A549 (cell line): ENCODE results near the gene SEPHS1. TPM values are rescaled to one million over a fixed set of nuclear protein-coding genes. Genes with fewer than 3 reads are reported as not detected.

Experiments
- ATAC-seq, 2 experiments: fragments of 200-7000 bp in 1 of 2; fragments of >200 bp in 1 of 2; cut with Nextera tagmentation in 1 of 2; cut with Tn5 transposase in 1 of 2; 3 replicates each; pipeline versions ENCODE4 v1.8.0 to v1.9.1; 2018 to 2020; ENCODE audit warnings: mild to moderate bottlenecking in 1 of 2, moderate library complexity in 1 of 2
- CTCF ChIA-PET: fragments of 300-600 bp; sonication (Branson Sonifier 250); formaldehyde crosslinking; extraction: SDS; loops from one replicate; lab custom pipeline; 2021; ENCODE audit warnings: antibody characterized with exemption, inconsistent platforms; lab: Yijun Ruan, JAX
- POLR2A ChIA-PET: fragments of 350-600 bp; formaldehyde crosslinking; extraction: SDS; loops from one replicate; lab custom pipeline; 2021; ENCODE audit warnings: antibody characterized with exemption, inconsistent platforms; lab: Yijun Ruan, JAX
- DNase-seq, 2 experiments: peaks; one replicate each; pipeline versions ENCODE4 v3.0.0 to v3.0.0-alpha.2; 2011 to 2016; ENCODE audit warnings: low read depth in 1 of 2, low spot score in 1 of 2
- FAIRE-seq: peaks from 2 replicates; lab custom pipeline; 2011; peaks lifted over from hg19 to GRCh38; lab: Jason Lieb, UNC
- H3K27ac ChIP-seq, 2 experiments: fragments of >200 bp; sonication (Bioruptor Twin); formaldehyde crosslinking; 3 replicates each; pipeline ENCODE4 v1.5.1; 2016 to 2017
- H3K4me1 ChIP-seq: fragments of >200 bp; sonication (Bioruptor Twin); formaldehyde crosslinking; 3 replicates; pipeline ENCODE4 v1.6.1; 2016
- H3K4me2 ChIP-seq: fragments of >200 bp; sonication (Bioruptor Twin); formaldehyde crosslinking; 3 replicates; pipeline ENCODE4 v1.6.1; 2016
- H3K4me3 ChIP-seq: fragments of >200 bp; sonication (Bioruptor Twin); formaldehyde crosslinking; 3 replicates; pipeline ENCODE4 v1.5.1; 2016
- H3K9me3 ChIP-seq: fragments of >200 bp; sonication (Bioruptor Twin); formaldehyde crosslinking; 3 replicates; pipeline ENCODE4 v1.6.1; 2016
- BHLHE40 ChIP-seq: IDR thresholded peaks from 2 replicates; pipeline ENCODE4 v1.6.1; 2012; ENCODE audit warnings: low read depth, low read length, inconsistent platforms
- CBX2 ChIP-seq: fragments of 200-600 bp; sonication (generic); IDR thresholded peaks from 2 replicates; pipeline ENCODE4 v1.6.1; 2016; ENCODE audit warnings: low read depth, mild to moderate bottlenecking, borderline replicate concordance
- CEBPB ChIP-seq, 2 experiments: fragments of >200 bp in 1 of 2; sonication (Bioruptor Twin) in 1 of 2; formaldehyde crosslinking in 1 of 2; IDR thresholded peaks; 2 replicates each; pipeline ENCODE4 v1.6.1; 2012 to 2016
- CHD4 ChIP-seq: fragments of 200-600 bp; sonication (generic); IDR thresholded peaks from 2 replicates; pipeline ENCODE4 v1.6.1; 2016; ENCODE audit warnings: antibody characterized with exemption, mild to moderate bottlenecking, borderline replicate concordance
- EHMT2 ChIP-seq: fragments of 200-600 bp; sonication (generic); IDR thresholded peaks from 2 replicates; pipeline ENCODE4 v1.6.1; 2016; ENCODE audit warnings: antibody characterized with exemption, low read depth, mild to moderate bottlenecking, moderate library complexity
- ESRRA ChIP-seq: fragments of 150-350 bp; IDR thresholded peaks from 2 replicates; pipeline ENCODE4 v1.6.1; 2014; ENCODE audit warnings: mild to moderate bottlenecking, low read length, borderline replicate concordance
- FOSB ChIP-seq: fragments of 250-450 bp; sonication (Bioruptor Pico); IDR thresholded peaks from 2 replicates; pipeline ENCODE4 v1.5.0; 2020; ENCODE audit warnings: mild to moderate bottlenecking, moderate library complexity
- FOXS1 ChIP-seq: fragments of 250-450 bp; sonication (Bioruptor Pico); IDR thresholded peaks from 2 replicates; pipeline ENCODE4 v1.5.0; 2020; ENCODE audit warnings: mild to moderate bottlenecking, moderate library complexity
- GATA3 ChIP-seq: IDR thresholded peaks from 2 replicates; pipeline ENCODE4 v1.6.1; 2012; ENCODE audit warnings: borderline replicate concordance
- HES2 ChIP-seq: fragments of >200 bp; sonication (Bioruptor Twin); formaldehyde crosslinking; IDR thresholded peaks from 2 replicates; pipeline ENCODE4 v1.6.1; 2016
- HEYL ChIP-seq: fragments of 250-450 bp; sonication (Bioruptor Pico); IDR thresholded peaks from 2 replicates; pipeline ENCODE4 v1.8.0; 2021; ENCODE audit warnings: mild to moderate bottlenecking, moderate library complexity
- JUN ChIP-seq, 2 experiments: fragments of >200 bp; sonication (Bioruptor Twin); formaldehyde crosslinking; IDR thresholded peaks; 2 replicates in 1 of 2; 3 replicates in 1 of 2; pipeline ENCODE4 v1.6.1; 2016 to 2017
- JUNB ChIP-seq: fragments of >200 bp; sonication (Bioruptor Twin); formaldehyde crosslinking; IDR thresholded peaks from 2 replicates; pipeline ENCODE4 v1.6.1; 2016
- KDM1A ChIP-seq: fragments of 200-600 bp; sonication (generic); IDR thresholded peaks from 2 replicates; pipeline ENCODE4 v1.6.1; 2016; ENCODE audit warnings: low read depth, mild to moderate bottlenecking
- MAFK ChIP-seq: fragments of 450-650 bp; IDR thresholded peaks from 2 replicates; pipeline ENCODE4 v1.6.1; 2014; ENCODE audit not compliant: partially characterized antibody
- MAZ ChIP-seq: fragments of 150-350 bp; IDR thresholded peaks from 2 replicates; pipeline ENCODE4 v1.6.1; 2014; ENCODE audit warnings: antibody characterized with exemption, low read depth, low read length, borderline replicate concordance
- MYC ChIP-seq: IDR thresholded peaks from 2 replicates; pipeline ENCODE4 v1.6.1; 2012; ENCODE audit warnings: mild to moderate bottlenecking, inconsistent platforms, low read length, improper control_type of control experiment, borderline replicate concordance
- NFE2L2 ChIP-seq: fragments of 150-350 bp; conservative IDR thresholded peaks from 2 replicates; pipeline ENCODE4 v1.6.1; 2014; ENCODE audit warnings: low read length
- RCOR1 ChIP-seq: fragments of 150-350 bp; IDR thresholded peaks from 2 replicates; pipeline ENCODE4 v1.6.1; 2014; ENCODE audit warnings: antibody characterized with exemption, low read length, low read depth
- RNF2 ChIP-seq: fragments of 200-600 bp; sonication (generic); IDR thresholded peaks from 2 replicates; pipeline ENCODE4 v1.6.1; 2016; ENCODE audit warnings: low read depth, mild to moderate bottlenecking, antibody characterized with exemption, moderate library complexity, borderline replicate concordance
- SREBF2 ChIP-seq: fragments of 450-650 bp; IDR thresholded peaks from 2 replicates; pipeline ENCODE4 v1.6.1; 2014; ENCODE audit warnings: mild to moderate bottlenecking, moderate library complexity
- TFCP2L1 ChIP-seq: fragments of 250-450 bp; sonication (Bioruptor Pico); IDR thresholded peaks from 2 replicates; pipeline ENCODE4 v1.5.0; 2021; ENCODE audit warnings: mild to moderate bottlenecking
- ZFP36 ChIP-seq: fragments of 450-650 bp; IDR thresholded peaks from 2 replicates; pipeline ENCODE4 v1.6.1; 2014; ENCODE audit warnings: borderline replicate concordance; ENCODE audit not compliant: partially characterized antibody
- WGBS: methylation state at CpG from one replicate; pipeline ENCODE4 v1.1.6; 2017; ENCODE audit errors: missing lambda C conversion rate; 5-methylcytosine and 5-hydroxymethylcytosine counted together
- polyA plus RNA-seq, 4 experiments: library from polyadenylated mRNA; depleted of rRNA in 3 of 4; stranded (reverse); fragments of >200 nt; fragmentation: RNase III in 1 of 4; extraction: RNeasy Plus Mini Kit Qiagen cat#74134 plus additional on column Dnase treatment in 1 of 4; gene quantifications; 2 replicates in 3 of 4; 3 replicates in 1 of 4; pipeline ENCODE4 v1.2.3, GENCODE V29; 2011 to 2017
- TF ChIP-seq, protein P1 (sequence below): IDR thresholded peaks from 2 replicates; pipeline ENCODE4 v1.6.1; 2012
- TF ChIP-seq, protein P2 (sequence below): fragments of 150-350 bp; IDR thresholded peaks from 2 replicates; pipeline ENCODE4 v1.6.1; 2014; ENCODE audit warnings: low read depth, mild to moderate bottlenecking, low read length

The SEPHS1 gene
- polyA plus RNA-seq, 2 of the 4 experiments (the other 2 are of a cell fraction) = 71.4 to 124 TPM

DNA sequence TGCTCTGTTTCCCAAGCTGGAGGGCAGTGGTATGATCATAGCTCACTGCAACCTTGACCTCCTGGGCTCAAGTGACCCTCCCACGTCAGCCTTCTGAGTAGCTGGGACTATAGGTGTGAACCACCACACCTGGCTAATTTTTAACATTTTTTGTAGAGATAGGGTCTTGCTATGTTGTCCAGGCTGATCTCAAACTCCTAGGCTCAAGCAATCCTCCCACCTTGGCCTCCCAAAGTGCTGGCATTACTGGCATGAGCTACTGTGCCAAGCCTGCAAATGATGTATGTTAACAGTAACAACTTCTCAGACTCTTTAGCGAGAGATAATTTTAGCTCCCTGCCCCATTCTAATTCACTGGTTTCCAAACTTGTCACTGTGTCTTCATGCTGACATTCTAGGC, 27.7 kb upstream of the SEPHS1 start (continued):
- TF ChIP-seq, protein P1, sequence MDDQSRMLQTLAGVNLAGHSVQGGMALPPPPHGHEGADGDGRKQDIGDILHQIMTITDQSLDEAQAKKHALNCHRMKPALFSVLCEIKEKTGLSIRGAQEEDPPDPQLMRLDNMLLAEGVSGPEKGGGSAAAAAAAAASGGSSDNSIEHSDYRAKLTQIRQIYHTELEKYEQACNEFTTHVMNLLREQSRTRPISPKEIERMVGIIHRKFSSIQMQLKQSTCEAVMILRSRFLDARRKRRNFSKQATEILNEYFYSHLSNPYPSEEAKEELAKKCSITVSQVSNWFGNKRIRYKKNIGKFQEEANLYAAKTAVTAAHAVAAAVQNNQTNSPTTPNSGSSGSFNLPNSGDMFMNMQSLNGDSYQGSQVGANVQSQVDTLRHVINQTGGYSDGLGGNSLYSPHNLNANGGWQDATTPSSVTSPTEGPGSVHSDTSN = no peak
- TF ChIP-seq HEYL (CRISPR knock-in tag) = no peak

GRCh38 chr10:13373644-13374043, 25.6 kb upstream of the SEPHS1 start:
- WGBS = 42% methylated on average over 2 of the region's 2 CpGs
- no peak overlapping the region for H3K27ac ChIP-seq
- ChIA-PET POLR2A (no interaction called here), CTCF (interaction anchor here (1.1 to 8.8 kb wide), 8 partner anchors 15 to 403 kb away, joined by 3 to 107 read pairs (median 18); no protein-coding TSS in a partner anchor)
- no peaks in the 10 kb centered on the region for H3K4me1 ChIP-seq
- no peak for FAIRE-seq
- H3K9me3 ChIP-seq = no peaks in the 10 kb centered on the region
- peak; percentile 44; the same call in 1 of the 2 replicates for TF ChIP-seq KDM1A
- TF ChIP-seq ZFP36 = peak; percentile 54
- no peak for TF ChIP-seq JUNB
- no peak overlapping the region for H3K4me3 ChIP-seq
- ATAC-seq = no peak
- DNase-seq = no peak
- no peak overlapping the region for H3K4me2 ChIP-seq

- FAIRE-seq (no peak), DNase-seq (no peak), ATAC-seq (no peak)
- Histone ChIP-seq H3K4me3 (no peak overlapping the region), H3K27ac (no peak overlapping the region), H3K9me3 (no peaks in the 10 kb centered on the region), H3K4me2 (no peak overlapping the region), H3K4me1 (no peaks in the 10 kb centered on the region)
- POLR2A ChIA-PET = interaction anchor here (0.7 to 1.1 kb wide), 3 partner anchors 67 to 214 kb away, joined by 3 to 5 read pairs (median 4); partner anchors contain the start of gene PRPF18
- 52% methylated on average over 5 of the region's 5 CpGs for WGBS
- no peak for TF ChIP-seq CHD4
- no peak for TF ChIP-seq BHLHE40
- TF ChIP-seq MAZ = no peak
- no peak for TF ChIP-seq TFCP2L1 (CRISPR knock-in tag)
- no peak for TF ChIP-seq FOXS1 (CRISPR knock-in tag)
- no peak for TF ChIP-seq JUN (IDR thresholded peaks at IDR 0.05)
- no peak for TF ChIP-seq FOSB (CRISPR knock-in tag)
- TF ChIP-seq SREBF2 = no peak
- no peak for TF ChIP-seq NFE2L2
- TF ChIP-seq, protein P2, sequence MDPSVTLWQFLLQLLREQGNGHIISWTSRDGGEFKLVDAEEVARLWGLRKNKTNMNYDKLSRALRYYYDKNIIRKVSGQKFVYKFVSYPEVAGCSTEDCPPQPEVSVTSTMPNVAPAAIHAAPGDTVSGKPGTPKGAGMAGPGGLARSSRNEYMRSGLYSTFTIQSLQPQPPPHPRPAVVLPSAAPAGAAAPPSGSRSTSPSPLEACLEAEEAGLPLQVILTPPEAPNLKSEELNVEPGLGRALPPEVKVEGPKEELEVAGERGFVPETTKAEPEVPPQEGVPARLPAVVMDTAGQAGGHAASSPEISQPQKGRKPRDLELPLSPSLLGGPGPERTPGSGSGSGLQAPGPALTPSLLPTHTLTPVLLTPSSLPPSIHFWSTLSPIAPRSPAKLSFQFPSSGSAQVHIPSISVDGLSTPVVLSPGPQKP = no peak
- no peak for TF ChIP-seq CEBPB (IDR thresholded peaks at IDR 0.05)
- TF ChIP-seq ESRRA = no peak
- no peak for TF ChIP-seq EHMT2
- TF ChIP-seq GATA3 = no peak
- no peak for TF ChIP-seq RNF2
- no peak for TF ChIP-seq HES2
- TF ChIP-seq MAFK = no peak
- no peak for TF ChIP-seq RCOR1
- no peak for TF ChIP-seq CBX2
- no peak for TF ChIP-seq MYC
- TF ChIP-seq, all 56 proteins: peak for 0
- CTCF ChIA-PET = interaction anchor here (0.6 to 8.8 kb wide), 59 partner anchors 8 to 431 kb away, joined by 3 to 107 read pairs (median 4); partner anchors contain the start of genes BEND7, MCM10 and PRPF18
These were observed 24.4 kb upstream of the SEPHS1 start for GRCh38 chr10:13372524-13372923.
